GM21576 (cell line): ENCODE data around the gene ITGBL1.

ENCODE experiments used
- ATAC-seq: cut with Tn5 transposase; IDR thresholded peaks from one replicate; pipeline ENCODE4 v1.9.1; 2021; ENCODE audit warnings: mild to moderate bottlenecking, moderate library complexity; ENCODE audit not compliant: unreplicated experiment

ITGBL1 gene

GRCh38 chr13:101450749-101451130 is 1.7 kb upstream of the ITGBL1 start:
- no peak for ATAC-seq

GRCh38 chr13:101451641-101452040 is 834 bp upstream of the ITGBL1 start:
- no peak for ATAC-seq

GRCh38 chr13:101453784-101454201 is 1.3 kb downstream of the ITGBL1 start:
- ATAC-seq, result peak; percentile 32

- ATAC-seq, result no peak
These were observed 2.3 kb downstream of the ITGBL1 start for GRCh38 chr13:101454767-101455166.

GRCh38 chr13:101455863-101456262 is 3.4 kb downstream of the ITGBL1 start:
- ATAC-seq, result no peak

DNA sequence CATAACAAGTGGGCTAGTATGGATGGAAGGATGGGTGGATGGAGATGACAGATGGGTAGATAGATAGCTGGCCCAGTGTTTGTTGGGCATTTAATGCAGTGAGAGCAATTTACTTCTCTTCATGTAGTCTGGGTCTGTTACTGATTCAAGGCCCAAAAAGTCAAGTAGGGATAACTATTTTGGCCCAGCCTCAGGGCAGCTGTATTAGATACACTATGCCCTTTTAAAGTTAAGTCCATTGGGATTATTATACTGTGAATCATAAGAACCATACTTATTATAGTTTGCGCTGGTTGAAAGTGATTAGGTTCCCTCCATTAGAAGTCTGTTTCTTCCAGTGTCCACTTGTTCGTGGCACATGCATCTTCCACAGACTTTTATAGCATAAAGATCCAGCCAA is 4.7 kb downstream of the ITGBL1 start:
- ATAC-seq, result no peak

DNA sequence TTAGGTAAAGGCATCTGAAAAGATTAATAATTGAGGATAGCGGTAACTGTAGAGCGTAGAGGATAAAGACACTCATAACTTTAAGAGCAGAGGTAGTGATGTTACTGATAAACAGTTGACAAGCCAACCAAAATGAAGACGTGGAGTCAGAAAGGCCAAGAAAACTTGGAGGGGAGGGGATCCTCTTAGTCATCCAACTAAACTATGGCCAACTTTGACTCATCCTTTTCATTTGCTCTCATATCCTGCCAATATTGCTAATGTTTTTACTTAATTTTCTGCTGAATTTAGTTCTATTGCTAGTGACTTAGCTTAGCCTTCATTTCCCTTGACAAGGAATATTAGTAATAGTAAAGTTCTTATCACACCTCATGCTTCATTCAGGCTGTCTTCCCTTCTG is 13.4 kb downstream of the ITGBL1 start:
- no peak for ATAC-seq

DNA sequence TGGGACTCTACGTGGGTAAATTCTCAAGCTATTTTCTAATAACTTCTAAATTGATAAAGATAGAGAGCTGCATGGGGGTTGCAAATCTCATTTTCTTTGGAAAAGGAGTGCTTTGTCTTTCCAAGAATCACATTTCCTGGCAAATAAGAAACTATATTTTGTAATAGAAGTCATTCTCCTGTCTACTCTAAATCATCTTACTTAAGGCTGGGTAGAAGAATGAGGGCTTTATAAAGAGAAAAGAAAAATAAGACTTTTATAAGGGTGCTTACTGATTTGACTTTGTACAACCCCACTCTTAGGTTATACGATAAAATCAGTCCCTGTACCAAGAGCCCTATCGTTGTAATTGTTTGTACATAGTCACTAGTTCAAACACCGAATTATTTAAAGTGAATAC is 14.9 kb downstream of the ITGBL1 start:
- no peak for ATAC-seq

DNA sequence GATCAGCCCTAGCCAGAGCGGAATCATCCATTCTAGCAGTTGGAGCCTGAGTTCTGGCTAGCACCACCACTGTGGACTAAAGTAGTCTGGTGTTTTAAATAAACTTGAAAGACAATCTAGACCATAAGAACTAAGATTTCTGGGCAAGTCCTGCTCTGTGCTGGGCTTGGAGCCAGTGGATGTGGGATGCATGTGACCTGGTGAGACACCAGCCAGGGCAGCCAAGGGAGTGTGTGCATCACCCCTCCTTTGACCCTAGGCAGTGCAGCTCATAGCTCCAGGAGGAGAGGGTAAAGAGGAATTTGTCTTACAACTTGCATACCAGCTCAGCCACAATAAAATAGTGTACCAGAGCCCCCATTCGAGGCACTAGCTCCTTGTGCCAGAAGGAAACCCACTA is 21.0 kb downstream of the ITGBL1 start:
- ATAC-seq, result no peak

GRCh38 chr13:101474419-101474957 is 22.0 kb downstream of the ITGBL1 start:
- ATAC-seq, result no peak

- no peak for ATAC-seq
These were observed 23.1 kb downstream of the ITGBL1 start for GRCh38 chr13:101475536-101475935.

GRCh38 chr13:101481421-101481820 is 28.9 kb downstream of the ITGBL1 start:
- no peak for ATAC-seq

DNA sequence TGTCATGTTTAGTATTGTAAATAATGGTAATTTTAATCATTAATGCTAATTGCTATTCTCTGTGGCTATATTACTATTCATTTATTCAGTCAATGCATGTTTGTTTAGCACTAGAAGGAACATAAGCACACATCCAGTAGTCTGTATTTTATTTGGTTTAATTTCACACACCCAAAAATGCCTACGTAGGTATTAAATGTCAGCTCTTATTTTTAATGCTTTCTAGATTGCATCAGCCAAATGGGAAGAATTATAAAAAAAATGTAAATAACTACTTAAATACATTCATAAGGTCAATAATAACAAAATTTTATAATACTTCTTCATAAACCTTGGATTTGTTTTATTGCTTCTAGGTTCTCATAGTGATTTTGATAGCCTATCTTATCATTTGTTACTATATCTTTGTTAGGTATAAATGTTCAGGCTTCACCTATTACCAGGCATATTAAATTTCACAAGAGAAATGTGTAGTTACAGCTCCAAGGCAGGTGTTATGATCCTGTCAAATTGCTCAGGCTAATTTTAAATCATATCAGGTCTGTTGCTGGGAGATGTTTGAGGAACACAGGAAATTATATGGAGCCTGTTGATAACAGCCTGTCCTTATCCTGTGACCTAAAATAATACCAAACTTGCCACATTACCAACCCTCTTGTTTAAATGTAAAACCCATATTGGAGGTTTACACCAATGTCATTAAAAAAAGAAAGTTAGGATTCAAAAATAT is 34.4 kb downstream of the ITGBL1 start:
- no peak for ATAC-seq

DNA sequence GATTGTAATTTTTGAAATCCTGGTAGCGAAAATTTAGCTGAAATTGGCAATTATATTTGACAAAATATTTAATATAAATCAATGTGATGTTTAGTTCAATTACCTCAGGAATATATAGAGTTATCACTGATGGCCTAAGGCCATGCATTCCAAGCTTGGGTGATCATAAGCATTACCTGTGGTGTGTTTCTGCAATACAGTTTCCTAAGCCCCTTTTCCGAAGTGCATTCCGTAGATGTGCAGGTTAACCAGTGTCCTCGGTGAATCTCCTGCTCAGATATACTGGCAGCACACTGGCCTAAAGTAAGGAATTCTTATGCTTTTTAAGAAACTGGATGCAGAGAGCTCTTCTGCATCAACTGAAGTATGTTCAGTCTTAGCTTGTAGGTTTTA is 35.0 kb downstream of the ITGBL1 start:
- no peak for ATAC-seq

DNA sequence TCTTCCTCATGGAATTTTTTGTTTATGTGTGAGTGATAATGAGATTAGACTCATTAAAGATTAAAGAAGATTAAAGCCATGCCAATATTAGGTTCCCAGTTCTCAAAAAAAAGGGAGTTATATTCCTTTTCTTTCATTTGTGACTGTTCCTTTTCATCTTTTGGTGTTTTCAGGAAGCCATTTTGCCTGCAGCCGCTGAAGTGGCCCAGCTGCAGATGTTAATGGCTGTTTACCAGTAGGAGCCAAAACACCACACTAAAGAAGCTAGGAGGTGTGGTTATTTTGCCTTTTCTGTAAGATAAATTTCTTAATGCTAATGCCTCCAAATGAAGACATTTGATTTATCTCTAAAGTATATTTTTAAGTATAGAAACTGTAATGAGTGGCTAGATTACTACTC is 36.3 kb downstream of the ITGBL1 start:
- no peak for ATAC-seq

DNA sequence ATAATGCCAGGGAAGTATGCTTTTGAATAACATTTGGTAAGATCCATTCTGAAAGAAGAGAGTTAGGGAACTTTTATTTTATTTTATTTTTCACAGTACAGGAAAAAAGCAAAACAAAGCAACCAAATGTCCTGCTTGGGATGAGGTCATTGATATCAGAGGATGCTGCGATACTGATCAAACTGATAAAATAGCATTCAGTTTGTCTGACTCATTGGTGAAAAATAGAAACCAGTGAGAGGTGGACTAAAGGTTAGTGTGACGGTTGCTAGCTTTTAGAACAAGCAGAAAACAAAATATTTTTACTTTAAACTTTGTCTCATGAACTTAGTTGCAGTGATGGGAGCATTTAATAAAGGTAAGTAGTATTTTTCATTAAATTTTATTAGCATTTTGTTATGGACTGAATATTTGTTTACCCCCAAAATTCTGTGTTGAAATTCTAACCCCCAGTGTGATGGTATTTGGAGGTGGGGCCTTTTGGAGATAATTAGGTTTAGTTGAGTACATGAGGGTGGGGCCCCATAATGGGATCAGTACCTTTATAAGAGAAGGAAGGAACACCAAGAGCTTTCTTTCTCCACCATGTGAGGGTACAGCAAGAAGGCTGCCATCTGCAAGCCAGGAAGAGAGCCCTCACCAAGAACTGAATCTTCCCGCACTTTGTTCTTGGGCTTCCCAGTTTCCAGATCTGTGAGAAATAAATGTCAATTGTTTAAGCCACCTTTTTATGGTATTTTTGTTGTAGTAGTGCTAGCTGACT is 37.3 kb downstream of the ITGBL1 start:
- no peak for ATAC-seq

- ATAC-seq, result no peak
These were observed 38.0 kb downstream of the ITGBL1 start for GRCh38 chr13:101490406-101491015.

GRCh38 chr13:101492251-101492910 is 39.9 kb downstream of the ITGBL1 start:
- no peak for ATAC-seq

DNA sequence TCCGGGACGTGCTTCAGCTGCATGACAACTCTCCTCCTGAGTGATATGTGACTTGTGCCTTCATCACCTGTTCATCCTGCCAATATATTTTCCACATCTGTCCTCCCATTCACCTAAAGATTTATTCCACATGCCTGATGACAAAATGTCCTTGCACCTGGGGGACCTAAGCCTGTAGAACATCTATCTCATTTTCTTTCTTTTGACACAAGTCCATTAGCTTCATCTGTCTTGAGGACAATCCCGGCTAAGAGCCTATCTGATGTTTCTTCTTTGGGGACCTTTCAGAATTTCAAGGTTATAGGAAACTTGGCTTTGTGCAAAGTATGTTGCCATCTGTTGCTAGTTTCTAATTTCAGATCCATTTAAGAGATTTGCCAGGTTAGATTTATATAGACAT is 41.1 kb downstream of the ITGBL1 start:
- ATAC-seq, result no peak

- no peak for ATAC-seq
These were observed 46.9 kb downstream of the ITGBL1 start for GRCh38 chr13:101499406-101499805.

DNA sequence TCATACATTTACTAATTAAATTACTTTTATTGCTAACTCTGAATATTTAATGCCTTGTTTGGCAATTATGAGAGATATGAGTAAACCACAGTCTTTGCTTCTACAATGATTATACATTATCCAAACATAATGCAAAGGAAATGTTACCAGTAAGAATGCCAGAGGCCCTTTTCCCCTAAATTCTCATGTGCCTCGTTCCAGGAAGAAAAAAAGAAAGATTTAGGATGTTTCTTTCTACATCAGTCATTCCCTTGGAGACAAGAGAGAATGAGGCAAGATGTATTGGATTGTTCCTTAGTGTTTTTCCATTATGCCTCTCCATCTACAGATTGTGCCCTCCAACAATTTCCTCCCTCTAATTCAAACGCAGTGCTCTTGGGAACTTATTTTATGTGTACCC is 50.1 kb downstream of the ITGBL1 start:
- ATAC-seq, result no peak
